Breast epithelium (tissue), 4 donors: ENCODE data around the gene DGCR8. TPM values are rescaled to one million over a fixed set of nuclear protein-coding genes. Genes with fewer than 3 reads are reported as not detected.

Experiments
- DNase-seq, 2 donors: peaks; one replicate each; pipeline ENCODE4 v3.0.0-alpha.2; 2019; ENCODE audit warnings: low spot score in 2 of 2
- H3K27ac ChIP-seq, 2 donors: fragments of 200-600 bp; sonication (generic) in 1 of 2; one replicate each; pipeline ENCODE4 v1.5.1; 2016 to 2019; ENCODE audit warnings: mild to moderate bottlenecking in 1 of 2
- H3K27me3 ChIP-seq, 2 donors: fragments of 200-600 bp; sonication (generic) in 1 of 2; one replicate each; pipeline versions ENCODE4 v1.5.1 to v1.6.0; 2017 to 2019; ENCODE audit warnings: control low read depth in 1 of 2, mild to moderate bottlenecking in 1 of 2
- H3K36me3 ChIP-seq: fragments of 200-600 bp; one replicate; pipeline ENCODE4 v1.5.1; 2019
- H3K4me1 ChIP-seq, 2 donors: fragments of 200-600 bp; sonication (generic); one replicate each; pipeline ENCODE4 v1.5.1; 2016 to 2019; ENCODE audit warnings: control low read depth in 1 of 2
- H3K4me3 ChIP-seq, 3 donors: fragments of 200-600 bp; sonication (generic); 1 replicate in 2 of 3; 2 replicates in 1 of 3; pipeline ENCODE4 v1.5.1; 2016 to 2019; ENCODE audit warnings: mild to moderate bottlenecking in 3 of 3, moderate library complexity in 2 of 3
- H3K9me3 ChIP-seq, 2 donors: fragments of 200-600 bp; sonication (generic) in 1 of 2; one replicate each; pipeline ENCODE4 v1.5.1; 2016 to 2019; ENCODE audit warnings: control low read depth in 1 of 2
- CTCF ChIP-seq, 3 donors: fragments of 450-650 bp; IDR thresholded peaks; one replicate each; pipeline ENCODE4 v1.5.1; 2016 to 2017; ENCODE audit warnings: antibody characterized with exemption in 3 of 3, mild to moderate bottlenecking in 3 of 3, moderate library complexity in 3 of 3
- POLR2A ChIP-seq: fragments of 450-650 bp; IDR thresholded peaks from one replicate; pipeline ENCODE4 v1.6.1; 2016; ENCODE audit warnings: antibody characterized with exemption, mild to moderate bottlenecking, moderate library complexity
- POLR2AphosphoS5 ChIP-seq, 3 donors: sonication (generic); formaldehyde crosslinking; IDR thresholded peaks; one replicate each; pipeline ENCODE4 v1.6.1; 2017; ENCODE audit warnings: antibody characterized with exemption in 3 of 3
- intact Hi-C: fragments of 100-400 bp; cut with DNase I; formaldehyde crosslinking; loops from one replicate; pipeline ENCODE4 v1.15.1; 2023; ENCODE audit warnings: low total_unique reads
- total RNA-seq, 3 donors: library from RNA; depleted of rRNA; stranded (reverse); fragments of >200 nt; gene quantifications; one replicate each; pipeline ENCODE4 v1.1.0, GENCODE V29; 2016

Gene DGCR8
- total RNA-seq, 3 donors from 2014 or later: 18.4 to 34.7 (median 29.0) TPM

DNA sequence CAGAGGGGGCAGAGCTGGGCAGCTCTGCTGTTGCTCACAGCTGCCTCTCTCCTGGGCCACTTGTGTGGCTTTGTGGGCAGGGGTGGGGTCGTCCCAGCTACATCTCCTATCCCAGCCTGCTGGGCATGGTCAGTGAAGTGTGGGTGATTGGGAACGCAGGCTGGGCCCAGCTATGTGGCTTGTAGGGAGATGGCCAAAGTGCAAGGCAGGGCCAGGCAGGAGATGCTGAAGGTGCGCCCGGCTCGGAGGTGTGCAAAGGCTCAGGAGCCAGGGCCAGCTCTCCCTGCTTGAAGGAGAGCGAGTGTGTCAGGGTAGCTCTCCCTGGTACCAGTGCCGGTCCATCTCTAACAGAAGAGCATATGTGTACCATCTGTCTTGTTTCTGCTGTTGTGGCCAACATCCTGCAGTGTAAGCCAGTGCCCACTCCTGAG is 27.4 kb downstream of the DGCR8 start:
- DNase-seq: no peak

DNA sequence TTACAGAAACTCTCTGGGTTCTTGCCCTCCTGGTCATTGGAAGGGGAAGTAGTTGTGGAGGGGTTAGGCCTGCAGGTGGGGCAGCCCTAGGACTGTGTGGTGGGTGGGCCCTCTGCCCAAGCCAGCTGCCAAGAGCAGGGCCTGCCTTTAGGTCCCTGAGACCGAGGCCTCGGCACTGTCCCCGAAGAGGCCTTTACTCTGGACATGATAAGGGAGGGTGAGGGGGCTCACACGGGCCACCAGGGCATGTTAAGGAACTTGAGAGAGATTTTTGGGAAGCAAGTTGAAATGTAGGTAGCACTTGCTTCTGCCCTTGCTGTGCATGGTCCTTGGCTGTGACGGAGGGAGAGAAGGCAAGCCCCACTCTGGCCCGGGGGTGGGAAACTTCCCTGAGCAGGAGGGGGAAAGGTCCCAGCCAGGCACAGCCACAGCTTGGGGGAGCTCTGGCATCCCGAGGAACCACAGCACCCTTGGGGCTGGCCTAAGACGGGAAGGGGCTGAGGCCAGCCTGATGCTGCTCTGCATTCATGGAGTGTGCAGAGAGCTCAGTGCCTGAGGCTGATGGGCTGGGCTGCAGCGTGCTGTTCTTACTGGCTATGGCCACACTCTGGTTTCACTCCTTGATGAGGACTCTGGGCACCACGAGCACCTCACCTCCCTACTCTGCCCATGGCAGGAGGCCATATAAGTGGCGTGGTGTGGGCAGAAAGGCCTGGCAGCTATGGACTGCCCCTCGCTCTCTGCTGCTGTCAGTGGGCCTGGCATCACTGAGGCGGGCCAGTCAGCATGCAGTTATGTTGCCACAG is 28.1 kb downstream of the DGCR8 start:
- DNase-seq: no peak
- H3K27me3 ChIP-seq: no peaks in the 10 kb centered on the region
- no peak overlapping the region for H3K27ac ChIP-seq
- no peak for TF ChIP-seq POLR2AphosphoS5 (IDR thresholded peaks at IDR 0.05)
- TF ChIP-seq CTCF (IDR thresholded peaks at IDR 0.05): no peak
- TF ChIP-seq POLR2A: no peak
- peaks cover 12% of the 10 kb centered on the region for H3K36me3 ChIP-seq
- H3K9me3 ChIP-seq: no peaks in the 10 kb centered on the region
- intact Hi-C loops: no loop called here
- no peak overlapping the region for H3K4me3 ChIP-seq
- no peaks in the 10 kb centered on the region for H3K4me1 ChIP-seq

More for the DNA sequence above, 27.4 kb downstream of the DGCR8 start:
- Histone ChIP-seq H3K27ac (no peak overlapping the region), H3K4me3 (no peak overlapping the region), H3K27me3 (no peaks in the 10 kb centered on the region), H3K9me3 (no peaks in the 10 kb centered on the region), H3K4me1 (no peaks in the 10 kb centered on the region), H3K36me3 (peaks cover 12% of the 10 kb centered on the region)
- intact Hi-C loops: no loop called here
- TF ChIP-seq POLR2AphosphoS5 (IDR thresholded peaks at IDR 0.05) (no peak), CTCF (IDR thresholded peaks at IDR 0.05) (no peak), POLR2A (no peak)

DNA sequence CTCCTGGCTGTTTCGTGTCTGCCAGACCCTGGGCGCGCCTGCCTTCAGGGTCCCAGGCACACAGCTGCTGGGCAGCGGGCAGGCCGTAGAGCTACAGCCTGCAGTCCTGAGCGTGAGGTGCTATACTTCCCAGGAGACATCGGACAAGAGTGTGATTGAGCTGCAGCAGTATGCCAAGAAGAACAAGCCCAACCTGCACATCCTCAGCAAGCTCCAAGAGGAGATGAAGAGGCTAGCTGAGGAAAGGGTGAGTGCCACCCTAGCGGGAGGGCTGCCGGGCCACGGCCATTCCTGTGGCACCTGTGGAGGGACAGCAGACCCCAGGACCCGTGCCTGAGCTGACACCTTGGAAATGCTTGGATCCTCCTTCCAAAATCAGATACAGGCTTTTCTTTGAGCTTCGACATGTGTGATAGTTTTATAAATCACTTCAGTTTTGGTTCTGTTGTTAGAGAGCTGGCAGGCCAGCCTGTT is 28.8 kb downstream of the DGCR8 start:
- H3K4me1 ChIP-seq: no peaks in the 10 kb centered on the region
- H3K9me3 ChIP-seq: no peaks in the 10 kb centered on the region
- intact Hi-C loops: no loop called here
- TF ChIP-seq POLR2AphosphoS5 (IDR thresholded peaks at IDR 0.05) (no peak), POLR2A (no peak), CTCF (IDR thresholded peaks at IDR 0.05) (no peak)
- H3K27ac ChIP-seq: no peak overlapping the region
- H3K4me3 ChIP-seq: no peak overlapping the region
- H3K27me3 ChIP-seq: no peaks in the 10 kb centered on the region
- no peak for DNase-seq
- H3K36me3 ChIP-seq: peaks cover 12% of the 10 kb centered on the region

DNA sequence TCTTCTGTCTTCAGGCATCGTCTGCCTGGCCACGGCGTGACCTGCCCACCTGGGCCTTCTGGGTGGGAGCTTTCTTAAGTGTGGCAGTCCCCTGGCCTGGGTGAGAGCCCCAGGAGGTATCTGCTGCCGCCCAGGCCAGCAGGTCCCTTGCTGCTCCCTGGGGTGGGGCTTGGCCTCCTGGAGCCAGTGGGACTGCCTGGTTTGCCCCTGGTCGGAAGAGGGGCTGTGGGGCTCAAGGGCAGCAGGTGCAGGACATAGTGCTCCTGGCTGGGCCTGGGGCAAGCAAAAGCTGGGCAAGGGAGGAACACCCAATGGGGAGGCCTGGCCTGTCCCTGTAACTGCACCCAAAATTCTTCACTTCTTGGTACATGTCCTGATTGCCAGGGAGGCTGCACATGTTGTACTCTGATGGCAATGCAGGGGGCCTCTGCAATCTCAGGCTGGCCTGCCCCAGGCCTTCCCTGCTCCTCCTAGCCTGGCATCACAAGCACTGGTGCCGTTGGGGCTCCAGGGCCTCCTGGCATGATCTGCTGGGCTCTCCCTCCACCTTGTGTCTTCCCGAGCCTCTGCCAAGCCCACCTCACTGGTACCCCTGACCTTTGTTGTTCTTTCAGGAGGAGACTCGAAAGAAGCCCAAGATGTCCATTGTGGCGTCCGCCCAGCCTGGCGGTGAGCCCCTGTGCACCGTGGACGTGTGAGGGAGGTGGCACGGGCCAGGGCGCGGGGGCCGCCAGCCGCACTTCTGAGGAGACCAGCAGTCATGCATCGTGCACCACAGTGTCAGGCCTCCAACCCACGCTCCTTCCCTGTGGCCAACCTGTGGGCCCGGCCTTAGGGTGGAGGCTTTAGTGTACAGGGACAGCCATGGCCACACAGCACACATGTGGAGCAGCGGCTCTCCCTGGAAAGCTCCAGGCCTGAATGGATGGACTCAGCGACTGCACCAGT is 29.6 kb downstream of the DGCR8 start:
- Histone ChIP-seq H3K27ac (no peak overlapping the region), H3K4me3 (no peak overlapping the region), H3K9me3 (no peaks in the 10 kb centered on the region), H3K4me1 (no peaks in the 10 kb centered on the region), H3K36me3 (peaks cover 12% of the 10 kb centered on the region), H3K27me3 (no peaks in the 10 kb centered on the region)
- no peak for DNase-seq
- no peak for TF ChIP-seq POLR2AphosphoS5 (IDR thresholded peaks at IDR 0.05)
- no peak for TF ChIP-seq CTCF (IDR thresholded peaks at IDR 0.05)
- no peak for TF ChIP-seq POLR2A
- intact Hi-C loops: loop anchor here (5.0 kb wide), 1 partner anchor 377 kb away; no protein-coding TSS in a partner anchor
